Measurements from ENCODE around the gene ABHD14A. TPM values are rescaled to one million over a fixed set of nuclear protein-coding genes. Genes with fewer than 3 reads are reported as not detected.

The ABHD14A gene
- polyA plus RNA-seq, 2 of the 4 experiments (the other 2 are of a cell fraction): 6.3 to 9.5 TPM

- Histone ChIP-seq H3K4me3 (peak overlapping the region; percentile 79), H3K4me2 (peak overlapping the region; percentile 84), H3K27ac (peak overlapping the region; percentile 91 to 100), H3K9me3 (no peaks in the 10 kb centered on the region), H3K4me1 (peaks cover 14% of the 10 kb centered on the region)
- TF ChIP-seq EHMT2 (IDR thresholded peaks at IDR 0.05; ENCODE audit: low read depth) (no peak), ELK1 (IDR thresholded peaks at IDR 0.05; ENCODE audit: low read depth, low read length) (no peak), BCL3 (IDR thresholded peaks at IDR 0.05) (no peak), ZNF302 (CRISPR knock-in tag; IDR thresholded peaks at IDR 0.05) (no peak), RNF2 (IDR thresholded peaks at IDR 0.05; ENCODE audit: borderline replicate concordance, low read depth) (no peak), HOXA7 (CRISPR knock-in tag; IDR thresholded peaks at IDR 0.05) (no peak), REST (IDR thresholded peaks at IDR 0.05) (no peak), RAD21 (conservative IDR thresholded peaks at IDR 0.05 in 1 of 2, IDR thresholded peaks at IDR 0.05 in 1 of 2) (no peak), PHF8 (IDR thresholded peaks at IDR 0.05; ENCODE audit: borderline replicate concordance, low read depth) (no peak), ZSCAN20 (CRISPR knock-in tag; IDR thresholded peaks at IDR 0.05) (no peak), CHD4 (IDR thresholded peaks at IDR 0.05; ENCODE audit: borderline replicate concordance) (no peak), E2F6 (IDR thresholded peaks at IDR 0.05; ENCODE audit: borderline replicate concordance, low read depth) (no peak), ZFP36 (IDR thresholded peaks at IDR 0.05; ENCODE audit: borderline replicate concordance, partially characterized antibody) (no peak), MAZ (IDR thresholded peaks at IDR 0.05; ENCODE audit: borderline replicate concordance, low read depth, low read length) (no peak), FOSB (CRISPR knock-in tag; IDR thresholded peaks at IDR 0.05) (no peak), MYC (IDR thresholded peaks at IDR 0.05; ENCODE audit: borderline replicate concordance, low read length) (no peak), HOXB13 (CRISPR knock-in tag; IDR thresholded peaks at IDR 0.05; ENCODE audit: low read depth) (no peak), ATOH8 (CRISPR knock-in tag; IDR thresholded peaks at IDR 0.05; ENCODE audit: low read depth) (no peak)
- ChIA-PET POLR2A (interaction anchor here (0.6 kb wide), 1 partner anchor 15 kb away, joined by 3 read pairs; the partner anchor contains the start of gene ACY1), CTCF (interaction anchor here (5.0 to 7.1 kb wide), 2 partner anchors 15 to 26 kb away, joined by 37 to 53 read pairs; partner anchors contain the start of genes ACY1, PARP3 and RRP9)
- DNase-seq (ENCODE audit: low read depth in 1 of 2, low spot score in 1 of 2): no peak
- peak in 1 of 2 experiments; percentile 31; a peak in 3 of 6 replicates for ATAC-seq
- WGBS (ENCODE audit: missing lambda C conversion rate): 0% methylated on average over 1 of the region's 11 CpGs
- no peak for FAIRE-seq
These were observed 6.6 kb upstream of the ABHD14A start for GRCh38 chr3:51968170-51968775.
